Posterior vena cava (tissue), 2 donors: ENCODE measurements around the gene TMEM258. TPM values are rescaled to one million over a fixed set of nuclear protein-coding genes. Genes with fewer than 3 reads are reported as not detected.

Experiments used
- DNase-seq: peaks from one replicate; pipeline ENCODE4 v3.0.0-alpha.2; 2020; ENCODE audit warnings: low spot score
- intact Hi-C, 2 donors: fragments of 100-400 bp; cut with DNase I; formaldehyde crosslinking; loops; one replicate each; pipeline versions ENCODE4 v1.14.1 to v1.14.2; 2022 to 2023
- long read RNA-seq, 2 donors: library from polyadenylated mRNA; unstranded; transcript quantifications; one replicate each; pipeline ENCODE4 v2.0.0, GENCODE V29; 2020 to 2021
- total RNA-seq, 2 donors: library from RNA; stranded (reverse); fragmentation: NEBNext Ultra II Directional; extraction: Animal tissue kit (Norgen Biotek cat#: 25700); gene quantifications; one replicate each; pipeline ENCODE4 v1.2.1, GENCODE V29; 2021
- donor health status: DM: yes; HTN: yes; CAD: no.
- donor health status: DM: yes; HTN: yes; CAD: no.

The TMEM258 gene
- 10 to 100 TPM; 78.2 to 84.7 TPM for total RNA-seq
- long read RNA-seq, donor 1, transcript TMEM258-204 (4 exons, 575 nt): major isoform, 17 of 17 reads
- long read RNA-seq, donor 1, partial matches to known transcripts: 0 of 17 reads
- long read RNA-seq, donor 1, other reads (novel, unspliced or antisense): 0 of 17 reads
- long read RNA-seq, donor 2, transcript TMEM258-204 (4 exons, 575 nt): major isoform, 14 of 19 reads
- long read RNA-seq, donor 2, partial matches to known transcripts: 1 of 19 reads
- long read RNA-seq, donor 2, other reads (novel, unspliced or antisense): 3 of 19 reads

DNA sequence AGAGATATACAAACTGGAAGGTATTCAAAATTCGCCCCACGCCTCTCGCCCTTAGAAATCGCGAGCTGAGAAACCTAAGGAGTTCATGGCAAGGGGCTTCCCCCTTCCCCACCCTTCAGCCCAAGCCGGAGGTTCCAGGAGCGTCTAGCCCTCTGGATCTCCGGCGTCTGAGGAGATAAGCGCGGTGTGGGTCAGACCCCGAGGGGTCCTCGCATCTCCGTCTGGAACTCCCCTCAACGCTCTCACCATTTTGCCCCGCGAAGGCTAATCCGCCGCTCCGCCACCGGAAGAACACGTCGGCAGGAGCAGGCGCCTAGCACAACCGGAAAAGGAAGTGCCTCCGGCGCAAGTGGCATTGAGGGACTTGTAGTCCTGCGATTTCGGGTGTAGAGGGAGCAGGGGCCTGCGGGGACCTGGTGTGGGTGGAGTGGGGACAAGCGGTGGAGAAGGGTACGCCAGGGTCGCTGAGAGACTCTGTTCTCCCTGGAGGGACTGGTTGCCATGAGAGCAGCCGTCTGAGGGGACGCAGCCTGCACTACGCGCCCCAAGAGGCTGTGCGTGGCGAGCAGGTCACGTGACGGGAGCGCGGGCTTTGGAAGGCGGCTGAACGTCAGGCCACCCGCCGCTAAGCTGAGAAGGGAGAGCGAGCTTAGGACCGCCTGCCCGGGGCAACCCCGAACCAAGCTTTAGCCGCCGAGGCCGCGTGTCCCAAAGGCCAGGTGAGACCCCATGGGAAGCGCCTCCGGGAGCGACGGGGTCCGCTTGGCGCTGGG, at the start of gene TMEM258, which contains the start of gene FEN1:
TMEM258 (minus strand) TSS at position 290 of the 773 bp plus-strand sequence; CDS start at position 249, 41 bp downstream.
FEN1 (plus strand) TSS at position 602 of the 773 bp plus-strand sequence. CDS start 2,451 bp downstream, outside the sequence.
- intact Hi-C loops: loop anchor here (5.0 to 10.0 kb wide), 3 partner anchors 162 to 315 kb away; partner anchors contain the start of gene BEST1 (in 1 of the 2)
- DNase-seq: peak; percentile 97

DNA sequence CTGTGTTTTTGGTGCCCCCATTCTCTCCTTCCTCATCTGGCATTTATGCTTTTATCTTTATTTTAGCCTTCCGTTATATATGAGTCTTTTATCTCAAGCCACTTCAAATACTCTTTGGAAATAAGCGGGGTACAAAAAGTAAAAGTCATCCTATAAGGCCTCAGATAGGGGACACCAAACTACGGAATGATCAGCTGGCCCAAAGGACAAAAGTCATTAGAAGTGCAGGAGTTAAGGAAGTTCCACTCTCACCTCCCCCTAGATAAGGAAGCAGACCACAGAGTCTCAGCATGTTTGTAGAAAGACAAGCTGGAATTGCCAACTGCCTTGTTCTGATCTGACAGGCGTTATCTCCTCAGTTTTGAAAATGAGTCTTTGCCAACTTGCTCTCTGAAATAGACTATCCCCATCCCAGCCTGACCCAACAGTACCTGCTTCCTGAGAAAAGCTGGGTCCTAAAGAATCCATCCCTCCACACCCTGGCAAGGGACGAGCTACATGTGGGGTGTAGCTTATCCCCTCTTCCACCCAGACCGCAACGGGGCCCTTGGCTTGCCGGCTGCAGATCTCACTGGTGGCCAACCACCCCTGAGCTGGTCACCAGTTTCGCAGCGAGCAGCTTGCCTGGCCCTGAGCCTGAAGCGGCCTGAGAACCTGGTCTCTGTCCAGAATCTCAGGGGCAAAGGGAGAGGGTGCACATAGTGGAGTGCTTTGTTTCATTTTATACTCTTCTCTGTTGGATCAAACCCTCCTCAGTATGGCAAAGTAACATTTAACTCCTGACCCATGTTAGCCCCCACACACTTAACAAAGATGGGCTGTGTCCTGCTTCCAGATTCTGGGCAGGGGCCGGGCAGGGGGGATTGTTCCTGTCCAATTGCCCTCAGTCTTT, 49.5 kb upstream of the TMEM258 start:
- intact Hi-C loops: no loop called here
- DNase-seq: peak; percentile 74

- DNase-seq: peak; percentile 62
- intact Hi-C loops: no loop called here
These were observed 48.0 kb upstream of the TMEM258 start for GRCh38 chr11:61840371-61840770.

- DNase-seq: no peak
- intact Hi-C loops: no loop called here
These were observed 47.3 kb upstream of the TMEM258 start for GRCh38 chr11:61839742-61840141.

GRCh38 chr11:61838921-61839320, 46.5 kb upstream of the TMEM258 start:
- DNase-seq: peak; percentile 56
- intact Hi-C loops: no loop called here

DNA sequence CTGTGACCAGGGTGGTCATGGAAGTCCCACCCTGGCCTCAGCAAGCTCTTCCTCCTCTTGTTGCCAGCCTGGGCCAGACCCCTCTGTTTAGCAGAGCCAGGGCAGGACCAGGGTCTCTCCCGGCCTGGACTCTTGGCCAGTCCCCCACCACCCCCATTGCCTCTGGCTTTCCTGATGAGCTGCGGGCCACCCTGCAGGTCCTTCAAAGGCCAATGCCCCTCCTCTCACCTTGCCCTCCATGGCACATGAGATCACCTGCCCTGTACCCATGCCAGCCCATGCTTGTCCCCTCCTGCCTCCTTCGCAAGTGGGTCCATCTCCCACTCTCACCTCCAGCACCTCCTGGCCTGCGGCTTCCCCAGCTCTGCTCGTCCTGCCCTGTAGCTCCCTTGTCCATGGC, 46.1 kb upstream of the TMEM258 start:
- intact Hi-C loops: no loop called here
- DNase-seq: peak; percentile 43

- DNase-seq: peak; percentile 68
- intact Hi-C loops: no loop called here
These were observed 45.1 kb upstream of the TMEM258 start for GRCh38 chr11:61837411-61838005.

DNA sequence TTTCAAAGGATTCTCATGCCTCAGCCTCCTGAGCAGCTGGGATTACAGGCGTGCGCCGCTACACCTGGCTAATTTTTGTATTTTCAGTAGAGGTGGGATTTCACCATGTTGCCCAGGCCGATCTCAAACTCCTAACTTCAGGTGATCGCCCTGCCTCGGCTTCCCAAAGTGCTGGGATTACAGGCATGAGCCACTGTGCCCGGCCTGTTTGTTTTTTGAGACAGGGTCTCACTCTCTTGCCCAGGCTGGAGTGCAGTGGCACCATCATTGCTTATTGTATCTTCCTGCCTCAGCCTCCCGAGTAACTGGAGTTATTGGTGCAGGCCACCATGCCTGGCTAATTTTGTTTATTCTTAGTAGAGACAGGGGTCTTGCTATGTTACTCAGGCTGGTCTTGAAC, 43.8 kb upstream of the TMEM258 start:
- DNase-seq: peak; percentile 70
- intact Hi-C loops: no loop called here

- intact Hi-C loops: no loop called here
- DNase-seq: peak; percentile 93
These were observed 42.1 kb upstream of the TMEM258 start for GRCh38 chr11:61834278-61835048.

- intact Hi-C loops: no loop called here
- peak; percentile 71 for DNase-seq
These were observed 41.5 kb upstream of the TMEM258 start for GRCh38 chr11:61833926-61834277.

DNA sequence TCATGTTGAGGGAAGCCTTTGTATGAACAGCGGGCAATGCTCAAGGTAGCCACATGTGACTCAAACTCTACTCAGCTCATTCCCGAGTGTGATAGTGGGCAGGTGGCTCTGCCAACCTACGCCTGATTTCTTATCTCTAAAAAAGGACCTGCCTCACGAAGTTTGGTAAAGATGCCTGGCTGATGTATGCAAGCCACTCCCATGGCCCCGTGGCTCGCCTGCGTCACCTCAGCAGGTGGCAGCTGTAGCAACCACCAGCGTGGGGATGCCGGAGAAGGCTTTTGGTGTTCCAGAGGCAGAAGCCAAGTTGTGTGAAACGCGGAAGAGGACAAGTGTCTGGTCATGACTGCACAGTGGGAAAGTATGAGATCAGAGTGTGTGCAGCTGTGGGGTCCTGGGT, 41.1 kb upstream of the TMEM258 start:
- intact Hi-C loops: no loop called here
- DNase-seq: peak; percentile 45

DNA sequence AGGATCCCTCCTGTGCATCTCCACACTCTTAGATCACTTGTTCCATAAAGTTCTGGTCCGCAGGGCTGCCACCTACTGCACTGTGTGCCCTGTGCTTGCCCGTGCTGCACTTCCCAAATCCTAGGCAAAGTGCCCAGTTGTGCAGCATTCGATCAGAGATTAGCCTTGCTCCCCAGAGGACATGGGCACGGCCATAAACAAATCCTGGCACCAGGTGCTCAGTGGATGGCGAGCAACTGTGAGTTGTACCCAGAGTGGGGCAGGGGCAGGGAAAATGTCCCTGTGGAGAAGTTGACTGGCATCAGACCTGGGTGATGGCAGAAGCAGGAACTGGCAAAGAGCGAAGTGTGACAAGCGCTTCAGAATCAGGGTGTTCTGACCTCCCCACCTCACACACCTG, 40.4 kb upstream of the TMEM258 start:
- intact Hi-C loops: no loop called here
- peak; percentile 64 for DNase-seq

- DNase-seq: peak; percentile 20
- intact Hi-C loops: no loop called here
These were observed 39.8 kb upstream of the TMEM258 start for GRCh38 chr11:61832207-61832606.

DNA sequence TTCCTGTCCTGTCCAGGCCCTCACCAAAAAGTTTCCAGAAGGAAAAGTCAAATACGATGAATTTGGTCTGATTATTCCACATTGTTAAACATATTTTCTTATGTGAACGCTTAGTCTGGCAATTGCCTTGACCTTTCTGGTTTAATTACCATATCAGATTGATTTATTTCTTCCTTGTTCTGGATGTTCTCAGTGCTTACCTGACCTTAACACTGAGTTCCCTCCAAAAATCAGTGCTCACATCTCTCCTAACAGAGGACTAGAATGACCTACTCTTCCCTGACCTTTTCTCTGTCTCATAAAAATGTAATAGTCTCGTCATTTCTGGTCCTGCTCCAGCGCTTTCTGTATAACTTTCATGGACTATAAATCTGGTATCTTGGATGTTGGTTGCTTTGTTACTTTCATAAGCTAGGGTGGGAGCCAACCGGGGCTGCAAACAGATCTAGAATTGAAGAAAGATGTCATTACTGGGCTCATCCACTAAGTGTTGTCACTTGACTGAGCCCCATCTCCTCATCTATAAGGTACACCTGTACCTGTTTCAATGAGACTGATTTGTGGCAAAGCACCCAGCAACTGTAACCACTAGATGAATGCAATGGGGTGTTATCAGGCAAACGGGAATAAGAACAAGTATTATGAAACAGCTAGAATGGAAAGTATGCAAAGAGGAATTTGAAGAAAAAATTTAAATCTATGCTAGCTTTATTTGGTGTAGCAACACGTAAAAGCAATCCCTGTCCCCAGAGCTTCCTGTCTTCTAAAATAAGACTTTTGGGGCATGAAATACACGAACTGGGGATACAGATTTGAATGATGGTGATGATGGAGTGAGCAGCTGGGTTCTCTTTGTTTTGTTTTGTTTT, 38.1 kb upstream of the TMEM258 start:
- no peak for DNase-seq
- intact Hi-C loops: no loop called here

- no peak for DNase-seq
- intact Hi-C loops: no loop called here
These were observed 37.4 kb upstream of the TMEM258 start for GRCh38 chr11:61829806-61830205.

- intact Hi-C loops: no loop called here
- DNase-seq: peak; percentile 88
These were observed 36.4 kb upstream of the TMEM258 start for GRCh38 chr11:61828629-61829407.

- no peak for DNase-seq
These were observed 35.9 kb upstream of the TMEM258 start for GRCh38 chr11:61828379-61828628.

More at GRCh38 chr11:61828379-61828628, 35.9 kb upstream of the TMEM258 start:
- intact Hi-C loops: no loop called here
